Muscle of arm (tissue), 12 donors: ENCODE results near the gene KDM4F. TPM values are rescaled to one million over a fixed set of nuclear protein-coding genes. Genes with fewer than 3 reads are reported as not detected.

Experiments used
- DNase-seq: peaks from one replicate; pipeline ENCODE4 v3.0.0-alpha.2; 2013
- polyA plus RNA-seq, 12 donors: library from polyadenylated mRNA; unstranded; fragments of 120-200 nt; gene quantifications; one replicate each; pipeline ENCODE4 v1.2.1, GENCODE V29; 2013; ENCODE audit not compliant: insufficient read length in 12 of 12

The KDM4F gene
- polyA plus RNA-seq, 12 donors: not detected

- peak; percentile 43 for DNase-seq
Measured at GRCh38 chr11:95089620-95090542, 40.7 kb downstream of the KDM4F start, which contains the start of gene ENDOD1. Gene ENDOD1 (plus strand): TSS chr11:95089846. CDS start chr11:95089928, 82 bp downstream.

GRCh38 chr11:95091663-95092180, 42.5 kb downstream of the KDM4F start:
- no peak for DNase-seq

- DNase-seq: no peak
Measured at GRCh38 chr11:95092549-95093324, 43.5 kb downstream of the KDM4F start.

GRCh38 chr11:95093548-95093947, 44.3 kb downstream of the KDM4F start:
- no peak for DNase-seq

- DNase-seq: no peak
Measured at GRCh38 chr11:95095858-95096587, 46.8 kb downstream of the KDM4F start.

GRCh38 chr11:95097209-95097608, 48.0 kb downstream of the KDM4F start:
- no peak for DNase-seq

GRCh38 chr11:95098826-95099225, 49.6 kb downstream of the KDM4F start:
- no peak for DNase-seq

GRCh38 chr11:95100191-95100648, 51.0 kb downstream of the KDM4F start:
- no peak for DNase-seq

Other genes with a start within 250 kb of the KDM4F start
- 10 to 100 TPM in 11 of 12 donors, not detected in 1; 68.1 to 97.8 (median 89.9) TPM for gene CWC15, start 75.9 kb upstream of the KDM4F start, polyA plus RNA-seq
- 1 to 10 TPM in 10 of 12 donors, not detected in 2; 1.0 to 1.7 (median 1.4) TPM for gene KDM4D, start 75.7 kb upstream of the KDM4F start, polyA plus RNA-seq
- gene KDM4E, start 24.2 kb upstream of the KDM4F start, polyA plus RNA-seq: under 1 TPM in 10 of 12 donors, not detected in 2; 0.08 to 0.52 (median 0.16) TPM
- 100 to 1,000 TPM in 1 of 12 donors, 10 to 100 TPM in 11; 32.3 to 105 (median 50.9) TPM for gene SRSF8, start 17.5 kb downstream of the KDM4F start, polyA plus RNA-seq
- gene ENDOD1, start 40.4 kb downstream of the KDM4F start, polyA plus RNA-seq: 10 to 100 TPM in 11 of 12 donors, not detected in 1; 38.5 to 96.2 (median 68.8) TPM
- 100 to 1,000 TPM in 9 of 12 donors, 10 to 100 TPM in 3; 62.8 to 184 (median 115) TPM for gene SESN3, start 181.8 kb downstream of the KDM4F start, polyA plus RNA-seq